ENCODE measurements around the gene NAPB.

- TF ChIP-seq EZH2 (optimal IDR thresholded peaks at IDR 0.05; ENCODE audit: low read depth, low read length) = no peak
- TF ChIP-seq EZH2phosphoT487 (IDR thresholded peaks at IDR 0.05; ENCODE audit: low read length) = no peak
- TF ChIP-seq CTCF (IDR thresholded peaks at IDR 0.05; ENCODE audit: low read length) = no peak
Observed at GRCh38 chr20:23335521-23335920, 85.8 kb downstream of the NAPB start.

Data from MM.1S (cell line).